ENCODE measurements around the gene IMMP2L.
A peak's percentile ranks its signal among the peaks of the same experiment; 100 is the strongest.

Gene IMMP2L

GRCh38 chr7:111137296-111138192 is 424.7 kb downstream of the IMMP2L start:
- no peak for DNase-seq

- DNase-seq, result no peak
These were observed 429.5 kb downstream of the IMMP2L start for GRCh38 chr7:111132833-111133232.

GRCh38 chr7:111129435-111129834 is 432.9 kb downstream of the IMMP2L start:
- no peak for DNase-seq

- peak; percentile 45 for DNase-seq
These were observed 435.3 kb downstream of the IMMP2L start for GRCh38 chr7:111126987-111127386.

GRCh38 chr7:111115966-111116365 is 446.3 kb downstream of the IMMP2L start:
- no peak for DNase-seq

- DNase-seq, result peak; percentile 60
These were observed 448.9 kb downstream of the IMMP2L start for GRCh38 chr7:111113263-111114017.

GRCh38 chr7:111112439-111112838 is 449.9 kb downstream of the IMMP2L start:
- DNase-seq, result peak; percentile 18

GRCh38 chr7:111108496-111108895 is 453.8 kb downstream of the IMMP2L start:
- DNase-seq, result no peak

GRCh38 chr7:111108000-111108399 is 454.3 kb downstream of the IMMP2L start:
- DNase-seq, result no peak

GRCh38 chr7:111107579-111107978 is 454.7 kb downstream of the IMMP2L start:
- DNase-seq, result no peak

GRCh38 chr7:111105269-111105668 is 457.0 kb downstream of the IMMP2L start:
- DNase-seq, result no peak

GRCh38 chr7:111104710-111105109 is 457.6 kb downstream of the IMMP2L start:
- no peak for DNase-seq

GRCh38 chr7:111103678-111104274 is 458.5 kb downstream of the IMMP2L start:
- DNase-seq, result no peak

GRCh38 chr7:111103136-111103535 is 459.2 kb downstream of the IMMP2L start:
- DNase-seq, result no peak

GRCh38 chr7:111101856-111102646 is 460.2 kb downstream of the IMMP2L start:
- DNase-seq, result no peak

- DNase-seq, result no peak
These were observed 463.4 kb downstream of the IMMP2L start for GRCh38 chr7:111098926-111099250.

- DNase-seq, result peak; percentile 50
These were observed 464.0 kb downstream of the IMMP2L start for GRCh38 chr7:111098011-111098925.

GRCh38 chr7:111096997-111097396 is 465.3 kb downstream of the IMMP2L start:
- DNase-seq, result no peak

- no peak for DNase-seq
These were observed 467.9 kb downstream of the IMMP2L start for GRCh38 chr7:111094419-111094818.

- no peak for DNase-seq
These were observed 468.8 kb downstream of the IMMP2L start for GRCh38 chr7:111093496-111093895.

- no peak for DNase-seq
These were observed 469.7 kb downstream of the IMMP2L start for GRCh38 chr7:111092406-111093236.
